TTC549 (cell line): ENCODE data around the gene MAT2A.

Experiments
- FAIRE-seq: peaks from 2 replicates; lab custom pipeline; 2012; peaks lifted over from hg19 to GRCh38; lab: Jason Lieb, UNC

Gene MAT2A

GRCh38 chr2:85538507-85539360 lies at the start of gene MAT2A:
TSS of gene MAT2A (plus strand) at chr2:85539168. CDS start at chr2:85539288, 120 bp downstream.
- FAIRE-seq, result no peak

GRCh38 chr2:85490861-85491755 lies 47.9 kb upstream of the MAT2A start:
- no peak for FAIRE-seq

GRCh38 chr2:85496436-85496835 lies 42.5 kb upstream of the MAT2A start:
- no peak for FAIRE-seq

- no peak for FAIRE-seq
These were observed 40.9 kb upstream of the MAT2A start for GRCh38 chr2:85497944-85498630.

DNA sequence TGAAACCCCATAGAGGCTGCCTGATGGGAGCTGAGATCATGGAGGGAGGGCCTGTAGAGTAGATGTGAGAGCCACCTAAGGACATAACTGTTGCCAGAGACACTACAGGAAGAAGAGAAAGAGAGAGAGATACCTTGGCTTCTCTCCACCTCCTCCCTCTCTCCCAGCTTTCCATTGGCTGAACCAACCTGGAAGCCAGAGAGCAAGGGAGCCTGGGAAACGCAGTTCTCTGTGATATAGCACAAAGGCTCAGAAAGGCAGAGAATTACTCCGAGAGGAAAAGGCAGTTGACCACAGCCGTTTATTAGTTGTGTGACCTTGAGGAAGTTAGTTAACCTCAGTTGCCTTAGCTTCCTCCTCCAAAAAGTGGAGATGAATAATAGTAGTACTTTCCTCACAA lies 37.7 kb upstream of the MAT2A start:
- no peak for FAIRE-seq

DNA sequence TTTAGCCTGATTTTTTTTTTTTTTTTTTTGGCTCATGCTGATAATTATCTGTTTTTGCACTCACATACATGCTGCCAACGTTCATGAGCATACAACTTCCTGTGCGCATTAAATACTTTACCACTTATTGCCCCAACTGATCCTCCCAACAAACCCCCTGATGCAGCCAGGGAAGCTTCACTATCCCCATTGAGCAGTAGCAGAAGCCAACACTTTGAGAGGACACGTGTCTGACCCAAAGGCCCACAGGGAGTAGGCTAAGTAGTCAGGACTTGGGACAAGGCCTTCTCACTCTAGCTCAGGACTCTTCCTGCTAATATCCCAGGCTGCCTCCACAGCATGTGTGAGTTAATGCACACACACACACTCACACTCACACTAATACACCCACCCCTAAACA lies 36.2 kb upstream of the MAT2A start:
- FAIRE-seq, result no peak

GRCh38 chr2:85503168-85503850 lies 35.7 kb upstream of the MAT2A start:
- no peak for FAIRE-seq

DNA sequence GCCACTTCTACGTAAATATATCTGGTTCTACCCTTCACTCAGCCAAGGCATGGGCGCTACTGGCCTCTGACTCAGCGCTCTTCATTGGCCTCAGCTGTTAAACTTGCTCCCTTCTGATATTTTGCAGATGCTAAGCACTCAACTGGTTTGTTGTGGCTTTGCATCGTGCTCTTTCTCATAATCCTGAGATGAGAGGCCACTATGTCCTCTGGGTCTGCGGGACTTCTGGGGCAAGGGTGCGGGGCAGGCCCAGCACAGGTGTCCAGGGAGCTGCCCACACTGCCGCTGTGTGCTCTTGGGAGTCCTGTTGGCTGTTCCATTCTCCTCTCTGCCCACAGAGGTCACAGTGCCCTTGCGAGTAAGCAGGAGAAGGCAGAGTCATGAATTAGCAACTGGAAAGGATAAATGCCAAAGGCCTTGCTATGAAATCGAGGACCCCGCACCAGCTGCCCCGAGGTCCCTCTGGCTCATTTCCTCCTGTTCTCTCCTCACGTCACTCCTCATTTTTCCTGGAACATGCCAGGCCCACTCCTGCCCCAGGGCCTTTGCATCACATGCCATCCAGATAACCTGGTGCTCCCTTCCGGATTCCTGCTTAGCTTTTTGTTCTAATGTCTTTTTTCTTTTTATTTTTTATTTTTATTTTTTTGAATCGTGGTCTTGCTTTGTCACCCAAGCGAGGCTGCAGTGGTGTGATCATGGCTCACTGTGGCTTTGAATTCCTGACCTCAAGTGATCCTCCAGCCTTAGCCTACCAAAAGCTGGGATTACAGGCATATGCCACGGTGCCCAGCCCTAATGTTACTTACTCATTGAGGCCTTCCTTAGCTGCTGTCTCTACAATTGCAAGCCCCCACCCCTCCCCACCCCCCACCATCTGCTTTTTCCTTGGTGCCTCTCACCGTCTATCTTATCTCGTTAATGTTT lies 34.9 kb upstream of the MAT2A start:
- no peak for FAIRE-seq

DNA sequence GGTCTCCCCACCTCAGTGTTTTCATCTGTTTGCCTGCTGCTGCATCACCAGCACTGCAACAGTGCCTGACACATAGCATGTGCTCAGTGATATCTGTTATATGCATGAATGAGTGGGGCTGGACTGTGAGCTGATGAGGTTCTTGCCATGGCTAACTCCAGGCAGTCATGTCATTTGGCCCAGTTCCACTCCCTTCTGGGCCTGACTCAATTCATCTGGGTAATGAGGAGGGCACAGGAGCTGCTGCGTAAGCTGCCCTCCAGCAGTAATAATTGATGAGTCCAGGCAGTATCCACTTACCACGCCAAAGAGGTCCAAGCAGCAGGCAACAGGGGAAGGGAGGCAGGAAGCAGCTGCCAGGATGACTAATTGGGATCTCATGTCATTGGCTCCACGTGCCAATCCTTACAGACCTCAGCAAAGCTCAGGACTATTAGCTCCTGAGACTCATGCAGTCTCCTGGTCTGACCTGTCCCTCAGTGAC lies 34.1 kb upstream of the MAT2A start:
- FAIRE-seq, result no peak

GRCh38 chr2:85505551-85506238 lies 33.3 kb upstream of the MAT2A start:
- no peak for FAIRE-seq

GRCh38 chr2:85506768-85507181 lies 32.2 kb upstream of the MAT2A start:
- FAIRE-seq, result no peak

- no peak for FAIRE-seq
These were observed 27.8 kb upstream of the MAT2A start for GRCh38 chr2:85511008-85511811.

DNA sequence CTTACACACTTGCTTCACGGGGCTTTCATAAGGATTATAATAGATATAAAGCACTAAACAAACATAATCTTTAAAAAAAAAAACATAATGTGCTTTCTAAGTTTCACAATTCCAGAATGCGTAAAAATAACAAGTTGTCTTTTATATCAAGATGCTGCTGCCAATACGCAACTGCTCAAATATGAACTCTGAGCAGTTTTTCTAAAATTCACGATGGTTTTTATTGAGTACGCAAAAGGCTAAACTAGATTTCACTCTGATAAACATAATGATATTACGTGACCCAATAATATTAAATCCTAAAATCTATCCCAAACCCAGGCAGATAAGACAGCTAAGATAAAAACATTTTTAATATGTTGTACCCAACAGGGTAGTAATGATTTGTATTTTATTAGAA lies 24.6 kb upstream of the MAT2A start:
- no peak for FAIRE-seq

- no peak for FAIRE-seq
These were observed 22.1 kb upstream of the MAT2A start for GRCh38 chr2:85516653-85517389.

DNA sequence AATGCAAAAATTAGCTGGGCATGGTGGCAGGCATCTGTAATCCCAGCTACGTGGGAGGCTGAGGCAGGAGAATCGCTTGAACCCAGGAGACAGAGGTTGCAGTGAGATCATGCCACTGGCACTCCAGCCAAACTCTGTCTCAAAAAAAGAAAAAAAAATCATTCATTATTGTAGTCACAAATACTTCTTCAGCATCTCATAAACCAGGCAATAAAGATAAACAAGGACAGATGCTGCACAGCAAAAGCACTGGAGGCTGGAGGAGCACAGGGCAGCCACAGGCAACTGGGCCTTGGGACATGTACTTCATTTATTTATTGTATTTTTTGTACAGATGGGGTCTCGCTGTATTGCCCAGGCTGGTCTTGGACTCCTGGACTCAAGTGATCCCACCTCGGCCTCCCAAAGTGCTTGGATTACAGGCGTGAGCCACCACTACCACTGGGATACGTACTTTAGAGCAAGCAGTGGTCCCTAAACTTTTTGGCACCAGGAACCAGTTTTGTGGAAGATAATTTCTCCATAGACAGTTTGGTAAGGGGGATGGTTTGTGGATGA lies 16.8 kb upstream of the MAT2A start:
- no peak for FAIRE-seq

DNA sequence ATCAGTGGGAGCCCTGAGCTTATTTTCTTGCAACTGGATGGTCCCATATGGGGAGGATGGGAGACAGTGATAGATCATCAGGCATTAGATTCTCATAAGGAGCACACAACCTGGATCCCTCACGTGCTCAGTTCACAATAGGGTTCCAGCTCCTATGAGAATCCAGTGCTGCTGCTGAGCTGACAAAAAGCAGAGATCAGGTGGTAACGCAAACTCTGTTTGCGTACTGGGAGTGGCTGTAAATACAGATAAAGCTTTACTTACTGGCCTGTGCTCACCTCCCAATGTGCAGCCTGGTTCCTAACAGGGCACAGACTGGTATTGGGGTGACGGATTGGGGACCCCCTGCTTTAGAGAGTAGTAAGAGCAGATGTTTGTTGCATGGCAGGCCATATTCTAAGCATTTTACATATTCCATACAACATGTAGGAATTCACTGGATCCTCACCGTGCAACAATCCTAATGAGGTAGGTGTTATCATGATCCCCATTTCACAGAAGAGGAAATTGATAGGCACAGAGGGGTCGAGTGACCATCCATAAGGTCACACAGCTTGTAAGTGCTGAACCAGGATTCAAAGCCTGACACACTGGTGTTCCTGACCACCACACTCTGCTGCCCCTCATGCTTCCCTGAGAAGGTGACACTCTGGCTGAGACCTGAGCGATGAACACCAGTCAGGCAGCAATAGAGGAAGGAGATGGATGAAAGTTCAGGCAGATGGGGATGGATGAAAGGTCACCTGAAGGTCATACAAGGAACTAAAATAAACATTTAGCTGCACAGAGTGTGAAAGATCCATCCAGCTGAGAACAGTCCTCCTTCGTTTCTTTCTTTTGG lies 15.7 kb upstream of the MAT2A start:
- no peak for FAIRE-seq

DNA sequence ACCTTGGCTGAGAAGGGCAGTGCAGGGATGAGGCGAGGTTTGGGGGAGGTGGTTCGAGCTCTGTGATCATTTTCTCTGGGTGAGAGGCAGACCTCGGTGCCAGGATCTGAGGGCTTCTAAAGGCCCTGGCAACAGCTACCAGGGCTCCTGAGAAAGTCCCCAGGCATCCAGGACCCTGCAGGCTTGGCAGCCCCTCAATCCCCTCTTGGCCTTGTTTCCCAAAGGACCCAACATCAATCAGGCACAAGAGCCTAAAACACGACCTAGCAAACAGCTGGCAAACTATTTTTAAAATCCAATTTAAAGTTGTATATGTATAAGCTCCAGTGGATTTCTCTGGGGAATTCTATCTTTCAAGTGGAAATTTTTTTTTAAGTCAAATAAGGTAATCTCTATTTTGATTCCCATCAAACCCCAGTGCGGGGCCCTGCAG lies 15.0 kb upstream of the MAT2A start:
- FAIRE-seq, result no peak
